Colonic mucosa (tissue), 4 donors: ENCODE data around the gene INO80C. TPM values are rescaled to one million over a fixed set of nuclear protein-coding genes. Genes with fewer than 3 reads are reported as not detected.

Source experiments
- DNase-seq: peaks from one replicate; pipeline ENCODE4 v3.0.0-alpha.2; 2020
- H3K27ac ChIP-seq: fragments of 200-600 bp; one replicate; pipeline ENCODE4 v1.8.0; 2021
- H3K27me3 ChIP-seq: fragments of 200-600 bp; one replicate; pipeline ENCODE4 v1.8.0; 2021
- H3K36me3 ChIP-seq: fragments of 200-600 bp; one replicate; pipeline ENCODE4 v1.8.0; 2021
- H3K4me1 ChIP-seq: fragments of 200-600 bp; one replicate; pipeline ENCODE4 v1.8.0; 2021; ENCODE audit warnings: mild to moderate bottlenecking
- H3K4me3 ChIP-seq: fragments of 200-600 bp; one replicate; pipeline ENCODE4 v1.8.0; 2021
- H3K9ac ChIP-seq, 2 donors: one replicate each; pipeline ENCODE4 v1.7.0; 2013; ENCODE audit warnings: control low read depth in 2 of 2, low read depth in 2 of 2, low read length in 2 of 2
- H3K9me3 ChIP-seq: fragments of 200-600 bp; one replicate; pipeline ENCODE4 v1.8.0; 2021
- intact Hi-C: fragments of 100-400 bp; cut with DNase I; formaldehyde crosslinking; loops from one replicate; pipeline ENCODE4 v1.14.1; 2022
- total RNA-seq, 2 donors: library from RNA; stranded (reverse); fragmentation: NEBNext Ultra II Directional in 1 of 2; extraction: Animal tissue kit (Norgen Biotek cat#: 25700) in 1 of 2; gene quantifications; one replicate each; pipeline ENCODE4 v1.2.1, GENCODE V29; 2021
- TF ChIP-seq, protein P1 (sequence below): fragments of 200-600 bp; IDR thresholded peaks from one replicate; pipeline ENCODE4 v1.8.0; 2022; ENCODE audit warnings: antibody characterized with exemption, mild to moderate bottlenecking
- donor health status: healthy.
- donor health status: DM: no; HTN: no; CAD: no.
- donor health status: DM: no; HTN: no; CAD: no.

INO80C gene
- total RNA-seq, 2 donors from 2014 or later, result 31.0 to 32.1 TPM

- Histone ChIP-seq H3K9me3 (no peaks in the 10 kb centered on the region), H3K27me3 (no peaks in the 10 kb centered on the region), H3K9ac (no peak overlapping the region), H3K36me3 (no peaks in the 10 kb centered on the region), H3K4me3 (no peak overlapping the region), H3K27ac (no peak overlapping the region), H3K4me1 (no peaks in the 10 kb centered on the region)
- DNase-seq, result no peak
- TF ChIP-seq, protein P1, sequence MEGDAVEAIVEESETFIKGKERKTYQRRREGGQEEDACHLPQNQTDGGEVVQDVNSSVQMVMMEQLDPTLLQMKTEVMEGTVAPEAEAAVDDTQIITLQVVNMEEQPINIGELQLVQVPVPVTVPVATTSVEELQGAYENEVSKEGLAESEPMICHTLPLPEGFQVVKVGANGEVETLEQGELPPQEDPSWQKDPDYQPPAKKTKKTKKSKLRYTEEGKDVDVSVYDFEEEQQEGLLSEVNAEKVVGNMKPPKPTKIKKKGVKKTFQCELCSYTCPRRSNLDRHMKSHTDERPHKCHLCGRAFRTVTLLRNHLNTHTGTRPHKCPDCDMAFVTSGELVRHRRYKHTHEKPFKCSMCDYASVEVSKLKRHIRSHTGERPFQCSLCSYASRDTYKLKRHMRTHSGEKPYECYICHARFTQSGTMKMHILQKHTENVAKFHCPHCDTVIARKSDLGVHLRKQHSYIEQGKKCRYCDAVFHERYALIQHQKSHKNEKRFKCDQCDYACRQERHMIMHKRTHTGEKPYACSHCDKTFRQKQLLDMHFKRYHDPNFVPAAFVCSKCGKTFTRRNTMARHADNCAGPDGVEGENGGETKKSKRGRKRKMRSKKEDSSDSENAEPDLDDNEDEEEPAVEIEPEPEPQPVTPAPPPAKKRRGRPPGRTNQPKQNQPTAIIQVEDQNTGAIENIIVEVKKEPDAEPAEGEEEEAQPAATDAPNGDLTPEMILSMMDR, result no peak
- intact Hi-C loops, result no loop called here
These were observed 29.0 kb downstream of the INO80C start for GRCh38 chr18:35468711-35469110.

GRCh38 chr18:35467624-35468016, 30.1 kb downstream of the INO80C start:
- Histone ChIP-seq H3K36me3 (no peaks in the 10 kb centered on the region), H3K4me1 (no peaks in the 10 kb centered on the region), H3K9me3 (no peaks in the 10 kb centered on the region), H3K27me3 (no peaks in the 10 kb centered on the region), H3K9ac (no peak overlapping the region), H3K4me3 (no peak overlapping the region), H3K27ac (no peak overlapping the region)
- intact Hi-C loops, result no loop called here
- no peak for DNase-seq
- TF ChIP-seq, protein P1, result no peak

DNA sequence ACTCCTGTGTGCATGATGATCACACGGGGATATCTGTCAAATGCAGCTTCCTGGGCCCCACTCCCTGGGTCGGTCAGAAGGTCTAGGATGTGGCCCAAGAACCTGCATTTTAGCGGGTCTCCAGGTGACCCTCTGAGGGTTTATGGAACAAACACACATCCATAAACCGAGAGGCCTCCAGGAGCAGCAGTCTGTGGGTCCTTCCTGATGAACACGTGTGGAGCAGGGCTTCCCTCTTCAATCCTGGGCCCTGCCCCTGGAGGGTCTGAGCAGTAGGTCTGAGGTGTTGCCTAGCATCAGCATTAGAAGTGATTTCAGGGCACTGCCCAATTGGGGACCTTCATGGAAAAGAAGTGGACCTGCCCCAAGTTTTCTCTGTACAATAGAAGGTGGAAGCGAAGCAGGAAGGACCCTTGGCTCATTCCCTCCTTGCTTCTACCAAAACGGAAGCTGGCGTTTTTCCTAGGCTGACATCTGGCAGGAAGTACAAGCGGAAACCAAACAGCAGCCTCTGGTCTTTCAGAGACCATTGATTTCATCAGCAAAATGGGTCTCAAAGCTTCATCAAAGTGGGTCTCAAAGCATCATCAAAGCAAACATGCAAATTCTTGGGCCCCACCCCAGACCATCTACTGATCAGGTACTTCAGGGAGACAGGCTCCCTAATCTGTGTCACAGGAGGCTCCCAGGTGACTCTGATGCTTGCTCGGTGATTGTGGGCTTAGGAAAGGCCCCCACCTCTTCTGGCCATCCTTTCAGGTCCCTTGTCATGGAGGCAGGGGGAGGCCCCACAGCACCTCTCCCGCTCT, 30.7 kb downstream of the INO80C start:
- no peak for DNase-seq
- Histone ChIP-seq H3K9me3 (no peaks in the 10 kb centered on the region), H3K4me1 (no peaks in the 10 kb centered on the region), H3K4me3 (no peak overlapping the region), H3K9ac (no peak overlapping the region), H3K36me3 (no peaks in the 10 kb centered on the region), H3K27me3 (no peaks in the 10 kb centered on the region), H3K27ac (no peak overlapping the region)
- TF ChIP-seq, protein P1, result no peak
- intact Hi-C loops, result no loop called here

- TF ChIP-seq, protein P1, result no peak
- Histone ChIP-seq H3K27ac (no peak overlapping the region), H3K9ac (no peak overlapping the region), H3K36me3 (no peaks in the 10 kb centered on the region), H3K4me1 (no peaks in the 10 kb centered on the region), H3K27me3 (no peaks in the 10 kb centered on the region), H3K4me3 (no peak overlapping the region), H3K9me3 (no peaks in the 10 kb centered on the region)
- no peak for DNase-seq
- intact Hi-C loops, result no loop called here
These were observed 31.4 kb downstream of the INO80C start for GRCh38 chr18:35466334-35466733.

- intact Hi-C loops, result no loop called here
- Histone ChIP-seq H3K27ac (no peak overlapping the region), H3K4me3 (no peak overlapping the region), H3K9me3 (no peaks in the 10 kb centered on the region), H3K4me1 (no peaks in the 10 kb centered on the region), H3K36me3 (no peaks in the 10 kb centered on the region), H3K9ac (no peak overlapping the region), H3K27me3 (no peaks in the 10 kb centered on the region)
- TF ChIP-seq, protein P1, result no peak
- no peak for DNase-seq
These were observed 32.4 kb downstream of the INO80C start for GRCh38 chr18:35465329-35465728.
